Activated CD4-positive, alpha-beta T cell treated with anti-CD3 and anti-CD28 coated beads, Interleukin-2, amount 10 ng/mL, durations not matched to agents 7 days and 5 days (primary cell): ENCODE results near the gene DIDO1. TPM values are rescaled to one million over a fixed set of nuclear protein-coding genes. Genes with fewer than 3 reads are reported as not detected.
"Not testable (repeated sequence)": the region's sequence is repeated elsewhere in the genome, so short reads cannot be mapped to it uniquely, and the experiment has no call there.

Source experiments
- CTCF ChIA-PET: fragments of 350-600 bp; sonication (Branson Sonifier 250); formaldehyde crosslinking; loops from one replicate; lab custom pipeline; 2021; ENCODE audit warnings: antibody characterized with exemption; lab: Charles Lee
- POLR2A ChIA-PET: fragments of 350-600 bp; sonication (Branson Sonifier 250); formaldehyde crosslinking; loops from one replicate; lab custom pipeline; 2021; ENCODE audit warnings: antibody characterized with exemption; lab: Charles Lee
- DNase-seq: peaks from one replicate; pipeline ENCODE4 v3.0.0-alpha.2; 2020
- H3K27ac Mint-ChIP-seq: one replicate; pipeline ENCODE4 v1.8.0; 2021; ENCODE audit warnings: mild to moderate bottlenecking, moderate library complexity, mixed read lengths
- H3K27me3 Mint-ChIP-seq: one replicate; pipeline ENCODE4 v1.8.0; 2021; ENCODE audit warnings: mixed read lengths
- H3K36me3 Mint-ChIP-seq: one replicate; pipeline ENCODE4 v1.8.0; 2021; ENCODE audit warnings: low read depth, mixed read lengths
- H3K4me1 Mint-ChIP-seq: one replicate; pipeline ENCODE4 v1.8.0; 2021; ENCODE audit warnings: mixed read lengths
- H3K4me3 Mint-ChIP-seq: one replicate; pipeline ENCODE4 v1.8.0; 2021; ENCODE audit warnings: mild to moderate bottlenecking, moderate library complexity, mixed read lengths
- H3K9me3 Mint-ChIP-seq: one replicate; pipeline ENCODE4 v1.8.0; 2021; ENCODE audit warnings: mixed read lengths
- total RNA-seq, 2 experiments: library from RNA; stranded (reverse); gene quantifications; one replicate each; pipeline ENCODE4 v1.2.3, GENCODE V29; 2021

Gene DIDO1
- total RNA-seq, 2 experiments from 2014 or later, result 78.3 to 79.4 TPM

DNA sequence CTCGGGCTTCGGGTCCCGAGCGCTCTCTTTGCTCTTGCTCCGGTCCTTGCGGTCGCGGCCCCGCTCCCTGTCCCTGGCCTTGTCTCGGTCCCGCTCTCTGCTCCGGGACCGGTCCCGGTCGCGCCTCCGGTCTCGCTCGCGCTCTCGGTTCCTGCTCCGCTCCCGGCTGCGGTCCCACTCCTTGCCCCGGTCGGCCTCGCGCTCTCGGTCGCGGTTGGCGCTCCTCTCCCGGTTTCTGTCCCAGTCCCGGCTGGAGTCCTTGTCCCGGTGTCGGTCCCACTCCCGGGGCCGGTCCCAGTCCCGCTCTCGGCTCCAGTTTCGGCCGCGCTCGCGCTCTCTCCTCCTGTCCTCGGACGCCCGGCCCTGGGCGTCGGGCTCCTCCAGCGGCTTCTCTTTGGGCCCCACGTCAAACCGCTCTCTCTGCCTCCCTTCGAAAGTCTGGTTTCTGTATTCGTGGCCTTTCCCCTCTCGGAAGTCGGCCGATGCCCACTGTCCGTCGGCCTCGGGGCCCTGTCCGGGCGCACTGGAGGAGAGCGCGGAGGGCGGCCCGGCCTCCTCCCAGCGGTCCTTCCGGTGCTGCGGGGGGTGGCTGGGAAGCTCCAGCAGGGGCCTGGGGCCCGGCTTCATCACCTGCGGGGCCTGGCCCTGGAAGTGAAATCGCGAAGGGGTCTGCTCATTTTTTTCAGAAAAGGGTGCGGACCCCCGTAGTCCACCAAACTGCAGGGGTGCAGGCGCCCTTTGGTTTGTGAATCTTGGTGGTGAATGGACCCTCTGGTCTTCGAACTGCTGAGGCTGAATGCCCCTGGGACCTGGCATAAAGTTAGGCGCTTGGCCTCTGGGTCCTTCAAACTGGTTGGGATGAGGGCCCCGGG is 46.8 kb downstream of the DIDO1 start:
- H3K9me3 Mint-ChIP-seq, result no peaks in the 10 kb centered on the region
- H3K4me1 Mint-ChIP-seq, result peaks cover 12% of the 10 kb centered on the region
- CTCF ChIA-PET, result interaction anchor here (1.4 kb wide), 1 partner anchor 21 kb away, joined by 3 read pairs; no protein-coding TSS in a partner anchor
- H3K36me3 Mint-ChIP-seq, result peaks cover 11% of the 10 kb centered on the region
- H3K4me3 Mint-ChIP-seq, result no peak overlapping the region
- no peaks in the 10 kb centered on the region for H3K27me3 Mint-ChIP-seq
- no peak overlapping the region for H3K27ac Mint-ChIP-seq
- POLR2A ChIA-PET, result no interaction called here
- DNase-seq, result no peak

- Mint-ChIP-seq H3K36me3 (peaks cover 11% of the 10 kb centered on the region), H3K27me3 (no peaks in the 10 kb centered on the region), H3K4me3 (no peak overlapping the region), H3K4me1 (peaks cover 22% of the 10 kb centered on the region), H3K27ac (no peak overlapping the region), H3K9me3 (no peaks in the 10 kb centered on the region)
- ChIA-PET POLR2A (no interaction called here), CTCF (interaction anchor here (1.4 kb wide), 1 partner anchor 22 kb away, joined by 3 read pairs; no protein-coding TSS in a partner anchor)
- no peak for DNase-seq
Measured at GRCh38 chr20:62878244-62879038, 47.9 kb downstream of the DIDO1 start.

DNA sequence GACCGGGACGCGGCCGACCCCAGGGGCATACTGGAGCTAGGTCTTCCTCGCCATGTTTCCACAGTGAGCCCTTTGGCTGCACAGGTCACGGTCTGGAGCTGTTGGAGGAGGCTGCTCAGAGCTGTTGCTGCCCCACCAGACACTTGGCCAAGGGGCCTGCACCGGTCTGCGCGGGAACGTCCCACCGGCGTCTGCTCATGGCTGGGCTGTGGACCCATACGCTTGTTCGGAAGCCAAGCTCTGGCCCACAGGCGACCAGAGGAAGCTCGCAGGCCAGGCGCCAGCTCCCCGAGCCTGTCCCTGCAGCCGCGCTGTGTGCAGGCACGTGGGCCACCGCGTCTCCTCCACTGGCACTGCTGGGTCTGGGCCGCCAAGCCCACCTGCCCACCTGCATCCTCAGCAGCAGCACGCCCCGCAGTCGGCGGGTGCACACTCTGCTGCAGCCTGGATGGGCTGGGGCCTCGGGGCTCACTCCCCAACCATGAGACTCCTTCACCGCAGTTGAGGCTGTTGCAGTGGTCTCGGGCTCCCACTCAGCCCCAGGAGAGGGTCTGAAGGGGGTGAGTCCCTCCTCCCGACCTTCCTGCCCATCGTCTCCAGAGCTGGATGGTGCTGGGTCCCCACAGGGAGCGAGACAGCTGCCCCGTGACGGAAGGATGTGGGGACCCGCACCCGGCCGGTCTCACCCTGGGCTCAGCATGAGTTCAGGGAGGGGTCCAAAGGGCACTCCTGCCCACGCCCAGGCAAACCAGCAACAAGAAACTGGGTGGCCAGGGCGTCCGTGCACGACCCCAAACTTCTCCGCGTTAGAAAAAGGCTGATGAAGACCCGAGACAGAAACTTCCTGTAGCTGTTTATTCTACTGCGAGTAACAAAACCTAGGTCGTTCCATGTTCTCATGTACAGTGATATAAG is 49.1 kb downstream of the DIDO1 start:
- DNase-seq, result no peak
- H3K36me3 Mint-ChIP-seq, result peaks cover 10% of the 10 kb centered on the region
- H3K27me3 Mint-ChIP-seq, result peaks cover 3% of the 10 kb centered on the region
- peaks cover 24% of the 10 kb centered on the region for H3K4me1 Mint-ChIP-seq
- H3K27ac Mint-ChIP-seq, result no peak overlapping the region
- H3K9me3 Mint-ChIP-seq, result no peaks in the 10 kb centered on the region
- ChIA-PET POLR2A (no interaction called here), CTCF (interaction anchor here (0.8 to 1.3 kb wide), 4 partner anchors 10 to 132 kb away, joined by 3 read pairs; no protein-coding TSS in a partner anchor)
- H3K4me3 Mint-ChIP-seq, result no peak overlapping the region

- H3K36me3 Mint-ChIP-seq, result peaks cover 4% of the 10 kb centered on the region
Measured at GRCh38 chr20:62876501-62876901, 49.8 kb downstream of the DIDO1 start.

GRCh38 chr20:62875419-62876361 is 50.6 kb downstream of the DIDO1 start:
- Mint-ChIP-seq H3K4me1 (peaks cover 24% of the 10 kb centered on the region), H3K27me3 (peaks cover 8% of the 10 kb centered on the region), H3K4me3 (no peak overlapping the region), H3K36me3 (peaks cover 1% of the 10 kb centered on the region), H3K9me3 (no peaks in the 10 kb centered on the region), H3K27ac (peak overlapping the region; percentile 57)
- no peak for DNase-seq
- CTCF ChIA-PET, result interaction anchor here (0.6 to 1.5 kb wide), 5 partner anchors 19 to 121 kb away, joined by 3 to 5 read pairs (median 3); no protein-coding TSS in a partner anchor
- POLR2A ChIA-PET, result no interaction called here

More at GRCh38 chr20:62876501-62876901, 49.8 kb downstream of the DIDO1 start:
- Mint-ChIP-seq H3K27me3 (peaks cover 6% of the 10 kb centered on the region), H3K4me3 (no peak overlapping the region), H3K4me1 (peaks cover 24% of the 10 kb centered on the region), H3K9me3 (no peaks in the 10 kb centered on the region), H3K27ac (peak overlapping the region; percentile 64)
- ChIA-PET CTCF (interaction anchor here (1.0 to 1.5 kb wide), 4 partner anchors 14 to 23 kb away, joined by 3 to 5 read pairs (median 4); no protein-coding TSS in a partner anchor), POLR2A (no interaction called here)
- no peak for DNase-seq

- H3K9me3 Mint-ChIP-seq, result no peaks in the 10 kb centered on the region
- peaks cover 9% of the 10 kb centered on the region for H3K27me3 Mint-ChIP-seq
- H3K4me1 Mint-ChIP-seq, result peaks cover 24% of the 10 kb centered on the region
- CTCF ChIA-PET, result interaction anchor here (0.6 to 1.5 kb wide), 4 partner anchors 10 to 120 kb away, joined by 3 to 5 read pairs (median 3); no protein-coding TSS in a partner anchor
- POLR2A ChIA-PET, result no interaction called here
- peaks cover 1% of the 10 kb centered on the region for H3K36me3 Mint-ChIP-seq
- no peak for DNase-seq
- no peak overlapping the region for H3K27ac Mint-ChIP-seq
- no peak overlapping the region for H3K4me3 Mint-ChIP-seq
Measured at GRCh38 chr20:62874964-62875344, 51.4 kb downstream of the DIDO1 start.

DNA sequence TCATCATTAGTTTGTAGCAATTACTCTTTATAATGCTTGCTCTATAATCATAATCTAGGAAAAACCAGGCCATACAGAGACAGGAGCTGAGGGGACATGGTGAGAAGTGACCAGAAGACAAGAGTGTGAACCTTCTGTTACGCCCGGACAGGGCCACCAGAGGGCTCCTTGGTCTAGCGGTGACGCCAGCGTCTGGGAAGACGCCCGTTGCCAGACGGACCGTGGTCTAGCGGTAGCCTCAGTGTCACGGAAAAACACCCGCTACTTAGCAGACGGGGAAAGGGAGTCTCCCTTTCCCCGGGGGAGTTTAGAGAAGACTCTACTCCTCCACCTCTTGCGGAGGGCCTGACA is 52.6 kb downstream of the DIDO1 start:
- peak; percentile 39 for DNase-seq
- H3K27me3 Mint-ChIP-seq, H3K36me3 Mint-ChIP-seq, H3K9me3 Mint-ChIP-seq, H3K4me3 Mint-ChIP-seq, H3K27ac Mint-ChIP-seq: not testable (repeated sequence)
- CTCF ChIA-PET, result interaction anchor here (2.2 kb wide), 1 partner anchor 99 kb away, joined by 5 read pairs; no protein-coding TSS in a partner anchor
- POLR2A ChIA-PET, result interaction anchor here (0.6 kb wide), 1 partner anchor 1244 kb away, joined by 3 read pairs; no protein-coding TSS in a partner anchor
- peaks cover 24% of the 10 kb centered on the region for H3K4me1 Mint-ChIP-seq

- H3K27ac Mint-ChIP-seq, result peak overlapping the region; percentile 17
- no peak overlapping the region for H3K4me3 Mint-ChIP-seq
- H3K4me1 Mint-ChIP-seq, result peaks cover 23% of the 10 kb centered on the region
- peaks cover 9% of the 10 kb centered on the region for H3K27me3 Mint-ChIP-seq
- no peaks in the 10 kb centered on the region for H3K9me3 Mint-ChIP-seq
- DNase-seq, result no peak
- peaks cover 1% of the 10 kb centered on the region for H3K36me3 Mint-ChIP-seq
- ChIA-PET CTCF (interaction anchor here (2.2 kb wide), 1 partner anchor 99 kb away, joined by 5 read pairs; no protein-coding TSS in a partner anchor), POLR2A (interaction anchor here (0.6 kb wide), 1 partner anchor 1244 kb away, joined by 3 read pairs; no protein-coding TSS in a partner anchor)
Measured at GRCh38 chr20:62873280-62873679, 53.0 kb downstream of the DIDO1 start.

GRCh38 chr20:62872862-62873261 is 53.4 kb downstream of the DIDO1 start:
- ChIA-PET CTCF (interaction anchor here (2.2 kb wide), 1 partner anchor 100 kb away, joined by 5 read pairs; no protein-coding TSS in a partner anchor), POLR2A (interaction anchor here (0.6 kb wide), 1 partner anchor 1245 kb away, joined by 3 read pairs; no protein-coding TSS in a partner anchor)
- no peak for DNase-seq
- Mint-ChIP-seq H3K9me3 (no peaks in the 10 kb centered on the region), H3K27ac (no peak overlapping the region), H3K36me3 (no peaks in the 10 kb centered on the region), H3K27me3 (peaks cover 11% of the 10 kb centered on the region), H3K4me3 (no peak overlapping the region), H3K4me1 (peaks cover 21% of the 10 kb centered on the region)

- no peaks in the 10 kb centered on the region for H3K9me3 Mint-ChIP-seq
- POLR2A ChIA-PET, result no interaction called here
Measured at GRCh38 chr20:62872184-62872847, 54.0 kb downstream of the DIDO1 start.

More at GRCh38 chr20:62872184-62872847, 54.0 kb downstream of the DIDO1 start:
- Mint-ChIP-seq H3K27ac (no peak overlapping the region), H3K4me3 (no peak overlapping the region), H3K36me3 (no peaks in the 10 kb centered on the region), H3K27me3 (peaks cover 15% of the 10 kb centered on the region), H3K4me1 (peaks cover 21% of the 10 kb centered on the region)
- DNase-seq, result no peak
- CTCF ChIA-PET, result interaction anchor here (0.6 to 2.2 kb wide), 3 partner anchors 55 to 100 kb away, joined by 4 to 5 read pairs (median 5); no protein-coding TSS in a partner anchor
